Colonic mucosa (tissue), 4 donors: ENCODE data around the gene CDCA5. TPM values are rescaled to one million over a fixed set of nuclear protein-coding genes. Genes with fewer than 3 reads are reported as not detected.
"Not testable (repeated sequence)": the region's sequence is repeated elsewhere in the genome, so short reads cannot be mapped to it uniquely, and the experiment has no call there.

Source experiments
- DNase-seq: peaks from one replicate; pipeline ENCODE4 v3.0.0-alpha.2; 2020
- H3K27ac ChIP-seq: fragments of 200-600 bp; one replicate; pipeline ENCODE4 v1.8.0; 2021
- H3K27me3 ChIP-seq: fragments of 200-600 bp; one replicate; pipeline ENCODE4 v1.8.0; 2021
- H3K36me3 ChIP-seq: fragments of 200-600 bp; one replicate; pipeline ENCODE4 v1.8.0; 2021
- H3K4me1 ChIP-seq: fragments of 200-600 bp; one replicate; pipeline ENCODE4 v1.8.0; 2021; ENCODE audit warnings: mild to moderate bottlenecking
- H3K4me3 ChIP-seq: fragments of 200-600 bp; one replicate; pipeline ENCODE4 v1.8.0; 2021
- H3K9ac ChIP-seq, 2 donors: one replicate each; pipeline ENCODE4 v1.7.0; 2013; ENCODE audit warnings: control low read depth in 2 of 2, low read depth in 2 of 2, low read length in 2 of 2
- H3K9me3 ChIP-seq: fragments of 200-600 bp; one replicate; pipeline ENCODE4 v1.8.0; 2021
- intact Hi-C: fragments of 100-400 bp; cut with DNase I; formaldehyde crosslinking; loops from one replicate; pipeline ENCODE4 v1.14.1; 2022
- total RNA-seq, 2 donors: library from RNA; stranded (reverse); fragmentation: NEBNext Ultra II Directional in 1 of 2; extraction: Animal tissue kit (Norgen Biotek cat#: 25700) in 1 of 2; gene quantifications; one replicate each; pipeline ENCODE4 v1.2.1, GENCODE V29; 2021
- TF ChIP-seq, protein P1 (sequence below): fragments of 200-600 bp; IDR thresholded peaks from one replicate; pipeline ENCODE4 v1.8.0; 2022; ENCODE audit warnings: antibody characterized with exemption, mild to moderate bottlenecking
- donor health status: healthy.
- donor health status: DM: no; HTN: no; CAD: no.
- donor health status: DM: no; HTN: no; CAD: no.

Gene CDCA5
- total RNA-seq, 2 donors from 2014 or later, result 9.7 to 51.7 TPM

DNA sequence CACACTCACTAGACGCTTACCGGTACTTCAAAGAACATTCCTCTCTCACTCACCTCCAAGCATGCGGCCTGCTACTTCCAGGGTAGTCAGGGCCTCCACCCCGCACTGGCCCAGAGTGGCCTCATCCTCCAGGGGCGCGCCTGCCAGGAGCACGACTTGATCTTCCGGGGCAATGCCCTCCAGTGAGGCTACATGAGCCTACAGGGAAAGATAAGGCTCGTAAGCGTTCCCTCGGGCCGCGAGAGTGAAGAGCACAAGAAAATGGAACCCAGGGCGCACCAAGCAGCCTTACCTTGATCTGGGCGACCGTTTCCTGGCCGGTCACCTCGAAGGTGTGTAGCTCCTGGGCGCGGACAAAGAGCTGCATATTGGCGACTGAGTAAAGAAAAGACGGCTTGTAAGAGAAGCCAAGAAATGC lies 37.6 kb upstream of the CDCA5 start:
- intact Hi-C loops, result loop anchor here (5.0 kb wide), 1 partner anchor 61 kb away; the partner anchor contains the start of gene CAPN1
- Histone ChIP-seq H3K9ac (peak overlapping the region; percentile 77 to 98), H3K4me1 (peaks cover 11% of the 10 kb centered on the region), H3K4me3 (peak overlapping the region; percentile 94), H3K27me3 (no peaks in the 10 kb centered on the region), H3K9me3 (no peaks in the 10 kb centered on the region), H3K36me3 (peaks cover 28% of the 10 kb centered on the region), H3K27ac (peak overlapping the region; percentile 90)
- TF ChIP-seq, protein P1, sequence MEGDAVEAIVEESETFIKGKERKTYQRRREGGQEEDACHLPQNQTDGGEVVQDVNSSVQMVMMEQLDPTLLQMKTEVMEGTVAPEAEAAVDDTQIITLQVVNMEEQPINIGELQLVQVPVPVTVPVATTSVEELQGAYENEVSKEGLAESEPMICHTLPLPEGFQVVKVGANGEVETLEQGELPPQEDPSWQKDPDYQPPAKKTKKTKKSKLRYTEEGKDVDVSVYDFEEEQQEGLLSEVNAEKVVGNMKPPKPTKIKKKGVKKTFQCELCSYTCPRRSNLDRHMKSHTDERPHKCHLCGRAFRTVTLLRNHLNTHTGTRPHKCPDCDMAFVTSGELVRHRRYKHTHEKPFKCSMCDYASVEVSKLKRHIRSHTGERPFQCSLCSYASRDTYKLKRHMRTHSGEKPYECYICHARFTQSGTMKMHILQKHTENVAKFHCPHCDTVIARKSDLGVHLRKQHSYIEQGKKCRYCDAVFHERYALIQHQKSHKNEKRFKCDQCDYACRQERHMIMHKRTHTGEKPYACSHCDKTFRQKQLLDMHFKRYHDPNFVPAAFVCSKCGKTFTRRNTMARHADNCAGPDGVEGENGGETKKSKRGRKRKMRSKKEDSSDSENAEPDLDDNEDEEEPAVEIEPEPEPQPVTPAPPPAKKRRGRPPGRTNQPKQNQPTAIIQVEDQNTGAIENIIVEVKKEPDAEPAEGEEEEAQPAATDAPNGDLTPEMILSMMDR, result no peak
- no peak for DNase-seq

DNA sequence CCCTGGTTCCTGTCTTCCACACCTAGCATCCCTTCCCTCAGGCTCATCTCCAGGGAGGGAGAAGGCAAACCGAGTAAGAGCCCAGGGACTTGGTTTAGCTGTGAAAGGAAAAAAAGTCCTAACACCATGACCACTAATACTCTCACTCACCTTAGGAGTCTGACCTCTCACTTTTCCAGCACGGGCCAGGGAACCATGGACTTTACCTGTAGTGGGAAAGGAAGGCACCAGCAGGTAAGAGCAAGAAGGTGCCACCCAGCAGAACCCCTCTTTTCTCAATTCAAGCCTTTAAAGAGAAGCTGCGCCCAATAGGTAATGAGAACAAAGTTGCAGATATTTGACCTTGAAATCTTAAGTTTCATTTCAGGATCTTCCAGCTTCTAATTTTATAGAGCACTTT lies 37.0 kb upstream of the CDCA5 start:
- peaks cover 27% of the 10 kb centered on the region for H3K36me3 ChIP-seq
- TF ChIP-seq, protein P1, result no peak
- peak overlapping the region; percentile 77 to 98 for H3K9ac ChIP-seq
- DNase-seq, result no peak
- peaks cover 17% of the 10 kb centered on the region for H3K4me1 ChIP-seq
- H3K4me3 ChIP-seq, result peak overlapping the region; percentile 94
- no peaks in the 10 kb centered on the region for H3K9me3 ChIP-seq
- intact Hi-C loops, result loop anchor here (5.0 kb wide), 1 partner anchor 61 kb away; the partner anchor contains the start of gene CAPN1
- no peaks in the 10 kb centered on the region for H3K27me3 ChIP-seq
- peak overlapping the region; percentile 90 for H3K27ac ChIP-seq

DNA sequence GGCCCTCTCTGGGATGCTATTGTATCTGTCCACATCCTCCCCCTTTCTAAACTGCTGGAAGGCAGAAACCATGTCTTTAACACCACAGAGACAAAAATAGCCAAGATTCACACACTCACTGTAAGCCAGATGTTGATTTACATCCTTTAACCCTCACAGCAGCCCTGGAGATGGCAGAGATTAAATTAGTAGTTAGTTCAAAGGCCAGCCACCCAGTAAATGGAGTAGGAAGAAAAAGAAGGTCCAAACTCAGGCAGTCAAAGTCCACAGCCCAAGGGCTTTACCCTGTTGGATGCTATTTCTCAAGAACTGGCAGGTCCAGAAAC lies 35.8 kb upstream of the CDCA5 start:
- no peak overlapping the region for H3K27ac ChIP-seq
- H3K9ac ChIP-seq, result peak overlapping the region in 1 of 2 donors; percentile 98
- DNase-seq, result no peak
- H3K4me3 ChIP-seq, result no peak overlapping the region
- intact Hi-C loops, result loop anchor here (5.0 to 10.0 kb wide), 3 partner anchors 107 to 272 kb away; partner anchors contain the start of gene ARL2
- peaks cover 15% of the 10 kb centered on the region for H3K36me3 ChIP-seq
- H3K9me3 ChIP-seq, result no peaks in the 10 kb centered on the region
- H3K27me3 ChIP-seq, result no peaks in the 10 kb centered on the region
- TF ChIP-seq, protein P1, result no peak
- H3K4me1 ChIP-seq, result peaks cover 20% of the 10 kb centered on the region

DNA sequence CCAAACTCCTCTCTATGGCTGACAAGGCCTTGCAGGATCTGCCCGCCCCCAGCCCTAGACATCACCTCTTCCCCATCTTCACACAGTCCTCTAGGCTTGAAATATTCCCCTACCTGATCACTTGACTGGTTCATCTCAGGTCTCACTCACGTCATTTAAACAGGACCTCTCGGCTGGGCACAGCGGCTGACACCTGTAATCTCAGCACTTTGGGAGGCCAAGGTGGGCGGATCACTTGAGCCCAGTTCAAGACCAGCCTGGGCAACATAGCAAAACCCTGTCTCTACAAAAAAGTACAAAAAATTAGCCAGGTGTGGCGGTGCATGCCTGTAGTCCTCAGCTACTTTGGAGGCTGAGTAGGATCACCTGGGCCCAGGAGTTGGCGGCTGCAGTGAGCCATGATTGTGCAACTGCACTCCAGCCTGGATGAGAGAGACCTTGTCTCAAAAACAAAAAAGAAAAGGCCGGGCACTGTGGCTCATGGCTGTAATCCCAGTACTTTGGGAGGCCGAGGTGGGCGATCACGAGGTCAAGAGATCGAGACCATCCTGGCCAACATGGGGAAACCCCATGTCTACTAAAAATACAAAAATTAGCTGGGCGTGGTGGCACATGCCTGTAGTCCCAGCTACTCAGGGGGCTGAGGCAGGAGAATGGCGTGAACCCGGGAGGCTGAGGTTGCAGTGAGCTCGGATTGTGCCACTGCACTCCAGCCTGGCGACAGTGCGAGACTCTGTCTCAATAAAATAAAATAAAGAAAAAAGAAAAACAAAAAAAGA lies 35.2 kb upstream of the CDCA5 start:
- H3K4me3 ChIP-seq, H3K9me3 ChIP-seq, H3K9ac ChIP-seq, DNase-seq, H3K27me3 ChIP-seq, H3K27ac ChIP-seq: not testable (repeated sequence)
- Histone ChIP-seq H3K36me3 (peaks cover 13% of the 10 kb centered on the region), H3K4me1 (peaks cover 20% of the 10 kb centered on the region)
- intact Hi-C loops, result loop anchor here (5.0 to 10.0 kb wide), 3 partner anchors 107 to 272 kb away; partner anchors contain the start of gene ARL2

DNA sequence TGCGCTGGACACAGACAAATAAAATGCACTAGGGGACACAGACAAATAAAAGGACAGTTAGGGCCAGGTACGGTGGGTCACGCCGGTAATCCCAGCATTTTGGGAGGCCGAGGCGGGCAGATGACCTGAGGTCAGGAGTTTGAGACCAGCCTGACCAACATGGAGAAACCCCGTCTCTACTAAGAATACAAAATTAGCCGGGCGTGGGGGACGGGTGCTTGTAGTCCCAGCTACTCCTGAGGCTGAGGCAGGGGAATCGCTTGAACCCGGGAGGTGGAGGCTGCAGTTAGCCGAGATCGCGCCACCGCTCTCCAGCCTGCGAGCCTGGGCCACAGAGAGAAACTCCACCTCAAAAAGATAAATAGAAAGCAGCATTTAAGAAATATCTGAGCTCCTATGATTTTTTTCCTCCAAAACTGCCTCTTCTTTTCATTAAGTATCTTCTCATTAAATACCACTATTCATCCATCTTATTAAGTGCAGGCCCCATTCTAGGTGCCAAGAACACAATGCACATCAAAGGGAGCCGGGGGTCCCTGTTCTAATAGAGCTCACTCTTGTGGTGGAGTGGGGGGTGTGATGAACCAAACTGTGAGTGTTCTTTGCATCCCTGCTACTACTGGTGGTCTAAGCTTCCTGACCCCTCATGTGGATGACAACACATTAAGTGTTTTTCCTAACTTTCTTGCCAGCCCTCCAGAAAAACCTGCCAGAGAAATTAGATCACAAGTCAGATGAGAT lies 34.4 kb upstream of the CDCA5 start:
- H3K9me3 ChIP-seq, result no peaks in the 10 kb centered on the region
- peaks cover 13% of the 10 kb centered on the region for H3K36me3 ChIP-seq

More for the DNA sequence above, 34.4 kb upstream of the CDCA5 start:
- peak overlapping the region; percentile 14 for H3K27ac ChIP-seq
- no peak overlapping the region for H3K4me3 ChIP-seq
- no peaks in the 10 kb centered on the region for H3K27me3 ChIP-seq
- peak overlapping the region in 1 of 2 donors; percentile 40 for H3K9ac ChIP-seq
- H3K4me1 ChIP-seq, result peaks cover 24% of the 10 kb centered on the region
- intact Hi-C loops, result loop anchor here (5.0 to 10.0 kb wide), 3 partner anchors 106 to 271 kb away; partner anchors contain the start of gene ARL2
- no peak for DNase-seq
- TF ChIP-seq, protein P1, result peak; percentile 1
